OCI-LY1 (cell line): ENCODE measurements around the gene IRS1.

Experiments
- H2AFZ ChIP-seq: fragments of 200-600 bp; sonication (generic), shearing (Covaris generic); 2 replicates; pipeline ENCODE4 v1.6.0; 2014; ENCODE audit warnings: antibody characterized with exemption, mild to moderate bottlenecking, low read length
- H3F3A ChIP-seq: fragments of 200-600 bp; sonication (generic), shearing (Covaris generic); 2 replicates; pipeline ENCODE4 v1.6.0; 2014; ENCODE audit warnings: mild to moderate bottlenecking, antibody characterized with exemption, low read length, moderate library complexity; ENCODE audit not compliant: insufficient read depth
- H3K27ac ChIP-seq: fragments of 200-600 bp; sonication (generic); 2 replicates; pipeline ENCODE4 v1.5.1; 2014; ENCODE audit warnings: low read length, mixed run types, mild to moderate bottlenecking, low read depth; ENCODE audit not compliant: poor library complexity, severe bottlenecking
- H3K27me3 ChIP-seq: fragments of 200-600 bp; sonication (generic); 2 replicates; pipeline ENCODE4 v1.6.0; 2014; ENCODE audit warnings: antibody characterized with exemption, mild to moderate bottlenecking, low read length, moderate library complexity; ENCODE audit not compliant: insufficient read depth
- H3K36me3 ChIP-seq: fragments of 200-600 bp; sonication (generic); 2 replicates; pipeline ENCODE4 v1.6.1; 2014; ENCODE audit warnings: mild to moderate bottlenecking, antibody characterized with exemption, low read length, moderate library complexity, mixed read lengths; ENCODE audit not compliant: insufficient read depth
- H3K4me1 ChIP-seq: fragments of 200-600 bp; sonication (generic); 2 replicates; pipeline ENCODE4 v1.5.1; 2014; ENCODE audit warnings: mild to moderate bottlenecking, low read length, moderate library complexity; ENCODE audit not compliant: insufficient read depth, severe bottlenecking
- H3K4me2 ChIP-seq: fragments of 200-600 bp; sonication (generic), shearing (Covaris generic); 2 replicates; pipeline ENCODE4 v1.6.1; 2014; ENCODE audit warnings: low read length
- H3K4me3 ChIP-seq: fragments of 200-600 bp; sonication (generic); 2 replicates; pipeline ENCODE4 v1.5.1; 2014; ENCODE audit warnings: low read length, low read depth, mild to moderate bottlenecking, mixed read lengths; ENCODE audit not compliant: poor library complexity, severe bottlenecking
- H3K79me2 ChIP-seq: fragments of 200-600 bp; shearing (Covaris generic); 2 replicates; pipeline ENCODE4 v1.6.1; 2016; ENCODE audit warnings: mixed run types, low read length, mixed read lengths; ENCODE audit not compliant: insufficient read depth
- H3K9ac ChIP-seq: fragments of 200-600 bp; sonication (generic), shearing (Covaris generic); 2 replicates; pipeline ENCODE4 v1.6.1; 2014; ENCODE audit warnings: mild to moderate bottlenecking, low read length, mixed read lengths
- H3K9me2 ChIP-seq: fragments of 200-600 bp; sonication (generic), shearing (Covaris generic); 2 replicates; pipeline ENCODE4 v1.6.1; 2014; ENCODE audit warnings: low read depth, mild to moderate bottlenecking, low read length, mixed read lengths
- H3K9me3 ChIP-seq: fragments of 200-600 bp; shearing (Covaris generic); 2 replicates; pipeline ENCODE4 v1.6.1; 2014; ENCODE audit warnings: low read length, mixed read lengths
- H4K20me1 ChIP-seq: fragments of 200-600 bp; sonication (generic), shearing (Covaris generic); 2 replicates; pipeline ENCODE4 v1.6.0; 2016; ENCODE audit warnings: mild to moderate bottlenecking, low read length; ENCODE audit not compliant: insufficient read depth
- EZH2 ChIP-seq: fragments of 200-600 bp; sonication (generic), shearing (Covaris generic); IDR thresholded peaks from 2 replicates; pipeline ENCODE4 v1.8.0; 2017; ENCODE audit warnings: borderline replicate concordance, mixed run types, mild to moderate bottlenecking, antibody characterized with exemption, low read length, moderate library complexity, mixed read lengths
- TF ChIP-seq, protein P1 (sequence below): fragments of 200-600 bp; sonication (generic), shearing (Covaris generic); IDR thresholded peaks from 2 replicates; pipeline ENCODE4 v1.5.1; 2017; ENCODE audit warnings: mild to moderate bottlenecking, antibody characterized with exemption, low read length, moderate library complexity, mixed read lengths

The IRS1 gene

DNA sequence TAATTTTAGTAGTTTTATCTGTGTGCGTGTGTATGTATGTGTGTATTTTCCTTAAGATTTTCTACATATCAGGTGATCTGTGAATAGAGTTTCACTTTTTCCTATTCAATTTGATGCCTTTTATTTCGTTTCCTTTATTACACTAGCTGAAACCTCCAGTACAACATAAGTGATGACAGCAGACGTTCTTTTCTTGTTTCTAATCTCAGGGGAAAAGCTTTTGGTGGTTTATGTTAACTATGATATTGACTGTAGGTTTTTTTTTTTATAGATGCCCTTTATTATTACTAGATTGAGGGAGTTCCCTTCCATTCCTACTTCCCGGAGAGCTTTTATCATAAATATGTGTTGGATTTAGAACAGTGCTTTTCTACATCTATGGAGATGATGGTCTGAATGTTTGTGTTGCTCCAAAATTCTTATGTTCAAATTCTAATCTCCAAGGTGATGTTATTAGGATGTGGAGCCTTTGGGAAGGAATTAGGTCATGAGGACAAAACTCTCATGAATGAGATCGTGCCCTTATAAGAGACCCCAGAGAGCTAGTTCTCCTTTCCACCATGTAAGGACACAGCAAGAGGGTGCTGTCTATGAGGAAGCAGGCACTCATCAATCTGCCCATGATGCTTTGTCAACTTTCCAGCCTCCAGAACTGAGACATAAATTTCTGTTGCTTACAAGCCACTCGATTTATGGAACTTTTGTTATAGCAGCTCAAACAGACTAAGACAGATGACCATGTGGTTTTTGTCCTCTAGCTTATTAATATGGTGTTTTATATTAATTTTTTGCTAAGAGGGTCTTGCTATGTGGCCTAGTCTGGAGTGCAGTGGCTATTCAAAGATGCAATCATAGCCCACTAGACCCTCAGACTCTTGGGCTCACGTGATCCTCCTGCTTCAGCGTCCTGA is 30.4 kb upstream of the IRS1 start:
- Histone ChIP-seq H3F3A (0 out of 2 replicates have a peak, but pooled peaks cover 6% of the 10 kb centered on the region), H4K20me1 (no peaks in the 10 kb centered on the region), H3K4me3 (no peak overlapping the region), H3K27me3 (no peaks in the 10 kb centered on the region), H3K36me3 (no peaks in the 10 kb centered on the region; the same call in 1 of the 2 replicates), H3K9me3 (no peaks in the 10 kb centered on the region), H2AFZ (no peak overlapping the region), H3K4me2 (no peak overlapping the region), H3K4me1 (peaks cover 29% of the 10 kb centered on the region), H3K9me2 (no peaks in the 10 kb centered on the region), H3K27ac (peak overlapping the region; percentile 34), H3K9ac (no peak overlapping the region), H3K79me2 (no peaks in the 10 kb centered on the region)
- no peak for TF ChIP-seq EZH2
- TF ChIP-seq, protein P1, sequence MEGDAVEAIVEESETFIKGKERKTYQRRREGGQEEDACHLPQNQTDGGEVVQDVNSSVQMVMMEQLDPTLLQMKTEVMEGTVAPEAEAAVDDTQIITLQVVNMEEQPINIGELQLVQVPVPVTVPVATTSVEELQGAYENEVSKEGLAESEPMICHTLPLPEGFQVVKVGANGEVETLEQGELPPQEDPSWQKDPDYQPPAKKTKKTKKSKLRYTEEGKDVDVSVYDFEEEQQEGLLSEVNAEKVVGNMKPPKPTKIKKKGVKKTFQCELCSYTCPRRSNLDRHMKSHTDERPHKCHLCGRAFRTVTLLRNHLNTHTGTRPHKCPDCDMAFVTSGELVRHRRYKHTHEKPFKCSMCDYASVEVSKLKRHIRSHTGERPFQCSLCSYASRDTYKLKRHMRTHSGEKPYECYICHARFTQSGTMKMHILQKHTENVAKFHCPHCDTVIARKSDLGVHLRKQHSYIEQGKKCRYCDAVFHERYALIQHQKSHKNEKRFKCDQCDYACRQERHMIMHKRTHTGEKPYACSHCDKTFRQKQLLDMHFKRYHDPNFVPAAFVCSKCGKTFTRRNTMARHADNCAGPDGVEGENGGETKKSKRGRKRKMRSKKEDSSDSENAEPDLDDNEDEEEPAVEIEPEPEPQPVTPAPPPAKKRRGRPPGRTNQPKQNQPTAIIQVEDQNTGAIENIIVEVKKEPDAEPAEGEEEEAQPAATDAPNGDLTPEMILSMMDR, result no peak

DNA sequence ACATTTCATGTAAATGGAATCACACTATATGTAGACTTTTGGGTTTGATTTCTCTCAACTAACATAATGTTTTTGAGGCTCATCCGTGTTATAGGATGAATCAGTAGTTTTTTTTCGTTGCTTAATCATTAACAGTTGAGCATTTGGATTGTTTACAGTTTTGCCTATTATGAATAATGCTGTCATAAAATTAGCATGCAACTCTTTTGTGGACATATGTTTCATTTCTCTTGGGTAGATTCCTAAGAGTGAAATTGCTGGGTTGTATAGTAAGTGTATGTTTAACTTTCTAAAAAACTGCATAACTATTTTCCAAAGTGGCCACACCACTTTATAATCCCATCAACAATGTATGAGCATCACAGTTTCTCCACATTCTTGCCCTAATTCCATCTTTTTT is 28.6 kb upstream of the IRS1 start:
- no peaks in the 10 kb centered on the region for H3K9me2 ChIP-seq
- H3K27me3 ChIP-seq, result no peaks in the 10 kb centered on the region
- H3F3A ChIP-seq, result no peaks in the 10 kb centered on the region
- no peaks in the 10 kb centered on the region for H3K79me2 ChIP-seq
- no peak overlapping the region for H3K27ac ChIP-seq
- TF ChIP-seq, protein P1, result no peak
- TF ChIP-seq EZH2, result no peak
- no peaks in the 10 kb centered on the region for H4K20me1 ChIP-seq
- no peak overlapping the region for H3K4me2 ChIP-seq
- no peak overlapping the region for H3K9ac ChIP-seq
- H3K9me3 ChIP-seq, result no peaks in the 10 kb centered on the region
- no peak overlapping the region for H3K4me3 ChIP-seq
- peaks cover 22% of the 10 kb centered on the region for H3K4me1 ChIP-seq
- no peaks in the 10 kb centered on the region for H3K36me3 ChIP-seq
- H2AFZ ChIP-seq, result no peak overlapping the region

DNA sequence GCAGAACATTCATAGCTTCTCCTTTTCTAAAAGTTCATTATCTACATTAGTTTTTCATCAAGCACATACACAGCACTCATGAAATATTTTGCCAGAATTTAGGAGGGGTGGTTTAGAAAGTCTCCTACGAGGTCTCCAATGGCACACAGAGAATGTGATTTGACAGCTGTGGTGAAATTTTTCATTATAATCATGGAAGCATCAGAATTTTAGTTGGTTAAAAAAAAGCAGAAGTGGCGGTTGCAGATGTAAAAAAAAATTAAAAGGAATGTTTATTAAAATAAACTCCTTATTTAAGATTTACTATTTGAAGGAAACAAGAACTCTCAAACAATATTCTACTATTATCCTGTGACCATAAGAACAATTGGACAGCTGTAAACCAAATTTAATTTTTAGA is 25.4 kb upstream of the IRS1 start:
- Histone ChIP-seq H2AFZ (no peak overlapping the region), H3K27me3 (no peaks in the 10 kb centered on the region), H3K4me1 (peaks cover 21% of the 10 kb centered on the region), H4K20me1 (no peaks in the 10 kb centered on the region), H3K9me3 (no peaks in the 10 kb centered on the region), H3K9me2 (no peaks in the 10 kb centered on the region), H3K79me2 (no peaks in the 10 kb centered on the region), H3K4me3 (no peak overlapping the region), H3K9ac (no peak overlapping the region), H3K4me2 (no peak overlapping the region), H3K36me3 (no peaks in the 10 kb centered on the region), H3K27ac (no peak overlapping the region), H3F3A (no peaks in the 10 kb centered on the region)
- TF ChIP-seq, protein P1, result no peak
- TF ChIP-seq EZH2, result no peak
